Activated T-cell treated with anti-CD3 and anti-CD28 coated beads for 24 hours (primary cell): ENCODE results near the gene TSPAN9.
A peak's percentile ranks its signal among the peaks of the same experiment; 100 is the strongest.

Experiments
- DNase-seq: peaks from one replicate; pipeline ENCODE4 v3.0.0-alpha.2; 2020; ENCODE audit warnings: low read depth

TSPAN9 gene

DNA sequence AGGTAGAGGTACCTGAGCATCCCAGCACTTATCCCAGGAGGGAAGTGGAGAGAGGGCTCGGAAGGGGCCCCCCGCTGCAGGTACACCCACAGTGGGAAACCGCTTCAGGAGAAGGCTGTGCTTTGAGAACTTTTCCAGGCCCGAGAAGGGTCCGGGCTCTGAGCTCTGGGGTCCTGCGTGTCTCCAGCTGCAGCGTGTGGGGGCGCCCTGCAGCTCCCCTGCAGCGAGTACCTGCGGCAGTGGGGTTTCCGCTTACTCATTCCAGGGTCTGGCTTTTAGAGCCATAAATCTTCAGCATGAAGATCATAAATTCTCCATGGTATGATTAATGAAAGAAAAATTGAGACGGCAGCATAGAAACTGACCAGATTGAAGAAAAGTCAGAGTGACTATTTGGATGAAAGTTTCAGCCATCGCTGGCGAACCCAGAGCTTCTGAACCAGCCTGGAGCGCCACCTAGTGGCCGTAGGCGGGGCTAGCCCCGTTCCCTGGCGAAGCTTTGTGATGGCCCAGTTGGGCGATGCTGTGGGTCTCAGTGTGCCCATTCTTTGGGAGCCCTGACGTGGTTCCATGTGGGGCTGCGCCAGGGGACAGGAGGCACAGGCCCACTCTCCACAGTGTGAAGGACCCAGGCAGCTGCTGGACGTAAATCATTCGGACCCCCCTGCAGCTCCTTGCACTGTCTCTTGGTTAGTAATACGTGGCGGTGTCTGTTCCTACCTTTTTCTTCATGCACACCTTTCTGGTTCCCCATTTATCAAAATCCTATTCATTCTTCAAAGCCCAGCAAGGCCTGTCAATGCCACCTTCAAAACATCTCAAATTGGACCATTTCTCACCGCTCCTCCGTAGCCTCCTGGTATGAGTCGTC is 198.2 kb downstream of the TSPAN9 start:
- peak; percentile 60 for DNase-seq

DNA sequence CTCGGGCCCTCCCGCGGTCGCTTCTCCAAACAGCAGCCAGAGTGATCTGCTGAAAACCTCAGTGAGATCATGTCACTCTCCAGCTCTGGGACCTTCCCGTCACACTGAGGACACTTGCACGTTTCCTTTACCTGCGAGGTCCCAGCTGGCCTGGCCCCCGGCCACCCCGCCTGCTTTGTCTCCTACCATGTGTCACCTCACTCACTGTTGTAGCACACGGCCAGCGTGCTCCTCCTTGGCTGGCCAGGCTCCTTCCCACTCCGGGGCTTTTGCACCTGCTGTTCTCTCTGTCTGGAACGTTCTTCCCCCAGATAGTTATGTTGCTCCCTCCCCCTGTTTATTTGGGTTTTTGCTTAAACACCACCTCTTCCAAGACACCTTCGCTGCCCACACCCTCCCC is 199.0 kb downstream of the TSPAN9 start:
- no peak for DNase-seq

DNA sequence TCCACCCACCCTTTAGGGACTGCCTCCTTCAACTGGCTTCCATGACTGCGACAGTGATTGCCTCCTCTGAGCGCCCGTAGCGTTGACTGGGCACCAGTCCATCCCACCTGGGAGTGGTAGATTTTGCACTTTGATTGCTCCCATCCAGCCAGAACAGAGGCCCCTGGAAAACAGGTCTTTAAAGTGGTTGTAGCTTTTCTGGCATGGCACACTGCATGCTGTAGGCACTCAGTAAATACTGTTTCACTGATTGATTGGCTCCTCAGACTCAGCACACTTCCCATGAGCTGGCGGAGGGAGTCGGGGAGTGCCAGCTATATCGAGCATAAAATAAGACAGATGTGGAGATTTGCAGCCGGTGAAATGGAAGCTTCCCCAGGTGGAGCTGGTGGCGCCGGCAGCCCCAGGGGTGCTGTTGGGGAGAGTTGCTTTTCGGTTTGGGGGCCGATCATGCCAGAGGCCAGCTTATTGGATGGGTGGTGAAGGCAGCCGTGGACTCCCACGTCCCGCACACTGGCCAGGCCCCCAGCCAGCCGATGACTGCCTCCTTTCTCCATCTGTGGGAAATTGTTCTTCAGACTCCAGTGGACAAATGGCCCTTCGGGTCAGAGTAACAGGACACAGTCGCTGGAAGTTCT is 200.2 kb downstream of the TSPAN9 start:
- no peak for DNase-seq

DNA sequence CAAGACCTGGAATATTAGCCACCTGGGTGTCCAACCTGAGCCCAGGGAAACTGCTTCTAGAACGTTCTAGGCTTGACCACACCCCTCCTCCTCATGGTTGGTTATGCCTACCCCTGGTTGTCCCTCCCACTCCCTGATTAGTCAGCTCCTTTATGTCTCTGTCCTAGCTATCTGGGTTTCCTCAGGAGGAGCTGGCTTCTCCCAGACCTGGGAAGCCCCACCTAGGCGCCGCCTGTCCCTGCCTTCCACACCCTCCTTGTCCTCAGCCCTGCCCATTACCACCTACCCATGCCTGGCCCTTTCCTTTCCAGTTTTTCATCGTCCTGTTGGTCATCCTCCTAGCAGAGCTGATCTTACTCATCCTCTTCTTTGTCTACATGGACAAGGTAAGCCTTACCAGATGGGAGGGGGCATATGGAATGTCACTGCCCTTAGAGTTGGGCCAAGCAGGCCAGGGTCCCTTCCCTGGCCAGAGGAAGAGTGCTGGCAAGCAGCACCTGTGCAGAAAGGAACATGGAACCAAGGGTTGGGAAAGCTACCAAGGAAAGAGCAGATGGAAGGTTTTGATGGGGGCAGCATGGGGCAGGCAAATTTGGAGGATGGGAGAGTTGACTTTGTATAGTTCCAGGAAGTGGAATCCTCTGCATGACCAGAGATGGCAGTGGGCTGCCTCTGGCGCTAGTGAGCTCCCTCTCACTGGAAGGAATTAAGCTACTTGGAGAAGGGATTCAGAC is 201.7 kb downstream of the TSPAN9 start:
- no peak for DNase-seq

DNA sequence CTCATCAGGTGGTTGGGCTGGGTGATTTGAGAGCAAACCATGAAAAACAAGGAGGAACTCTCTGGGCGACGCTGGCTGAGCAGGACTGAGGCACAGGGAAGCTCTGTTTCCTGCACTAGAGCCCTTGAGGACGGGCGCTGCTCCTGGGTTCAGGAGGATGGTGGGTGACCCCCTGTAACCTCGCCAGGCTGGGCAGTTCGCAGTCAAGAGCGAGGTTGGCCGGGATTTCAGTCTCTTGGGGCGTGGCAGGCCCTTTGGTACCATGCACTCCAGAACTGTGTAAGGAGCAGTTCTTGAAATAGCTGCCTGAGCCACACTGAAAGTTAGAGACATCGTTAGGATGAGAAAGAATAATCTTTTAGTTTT is 202.2 kb downstream of the TSPAN9 start:
- no peak for DNase-seq

DNA sequence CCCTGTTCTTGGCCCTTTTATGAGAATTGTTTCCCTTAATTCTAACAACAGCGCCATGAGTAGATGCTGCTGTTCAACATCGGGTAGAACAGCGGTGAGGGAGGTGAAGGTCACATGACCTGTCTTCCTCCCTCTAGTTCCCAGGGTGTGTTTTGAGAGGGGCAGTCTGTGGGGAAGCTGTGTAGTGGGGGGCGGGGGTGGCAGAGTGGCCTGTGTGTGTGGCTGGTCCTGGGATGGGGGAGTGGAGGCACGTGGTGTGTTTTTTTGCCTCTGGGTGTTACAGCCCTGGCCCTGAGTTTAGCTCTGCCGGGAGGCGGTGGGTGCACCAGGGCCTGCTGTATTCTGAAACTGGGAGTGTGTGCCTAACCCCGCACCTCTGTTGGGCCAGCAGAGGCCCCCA is 202.7 kb downstream of the TSPAN9 start:
- DNase-seq: no peak

DNA sequence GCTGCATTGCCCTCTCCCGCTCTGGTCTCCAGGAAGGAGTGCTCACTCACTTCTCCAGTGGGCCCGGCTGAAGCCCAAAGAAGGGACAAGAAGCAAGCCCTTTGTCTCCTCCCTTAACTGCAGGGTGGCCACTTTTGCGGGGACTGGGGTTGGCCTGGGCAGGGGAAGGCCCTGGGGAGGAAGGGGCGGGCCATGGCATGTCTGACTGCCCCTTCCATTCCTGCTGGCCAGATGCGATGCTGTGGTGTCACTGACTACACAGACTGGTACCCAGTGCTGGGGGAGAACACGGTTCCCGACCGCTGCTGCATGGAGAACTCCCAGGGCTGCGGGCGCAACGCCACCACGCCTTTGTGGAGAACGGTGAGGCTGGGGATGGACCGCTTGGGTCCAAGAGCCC is 203.8 kb downstream of the TSPAN9 start:
- no peak for DNase-seq

DNA sequence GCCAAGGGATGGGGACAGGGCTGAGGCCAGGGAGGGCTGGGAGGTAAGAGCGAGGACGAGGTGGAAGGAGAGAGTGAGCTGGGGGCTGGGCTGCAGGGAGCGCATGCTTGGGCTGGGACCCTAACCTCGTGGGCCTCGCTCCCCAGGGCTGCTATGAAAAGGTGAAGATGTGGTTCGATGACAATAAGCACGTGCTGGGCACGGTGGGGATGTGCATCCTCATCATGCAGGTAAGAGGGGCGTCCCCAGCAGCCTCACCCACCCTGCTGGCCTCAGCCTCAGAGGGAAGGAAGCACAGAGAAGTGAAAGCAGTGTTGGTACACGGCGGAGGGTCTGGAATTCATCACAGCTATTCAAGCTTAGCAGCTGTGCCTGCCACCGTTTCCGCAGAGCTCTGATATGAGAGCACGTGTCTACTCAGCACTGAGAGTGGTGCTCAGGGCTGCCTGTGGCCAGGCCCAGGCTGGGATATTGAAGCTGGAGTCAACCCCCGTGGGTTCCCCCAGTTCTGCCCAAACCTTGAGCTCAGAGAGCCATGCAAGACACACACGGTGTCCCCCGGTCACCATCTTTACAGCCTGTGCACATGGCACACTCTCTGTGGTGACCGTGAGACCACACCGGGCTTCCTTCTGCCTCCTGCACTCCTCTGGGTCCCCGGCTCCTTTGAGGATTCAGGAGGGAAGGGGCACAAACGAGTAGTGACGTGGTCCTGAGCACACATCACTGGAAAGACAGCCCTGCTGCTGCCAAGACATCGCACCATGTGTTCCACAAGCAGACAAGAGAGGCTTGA is 204.6 kb downstream of the TSPAN9 start:
- no peak for DNase-seq

DNA sequence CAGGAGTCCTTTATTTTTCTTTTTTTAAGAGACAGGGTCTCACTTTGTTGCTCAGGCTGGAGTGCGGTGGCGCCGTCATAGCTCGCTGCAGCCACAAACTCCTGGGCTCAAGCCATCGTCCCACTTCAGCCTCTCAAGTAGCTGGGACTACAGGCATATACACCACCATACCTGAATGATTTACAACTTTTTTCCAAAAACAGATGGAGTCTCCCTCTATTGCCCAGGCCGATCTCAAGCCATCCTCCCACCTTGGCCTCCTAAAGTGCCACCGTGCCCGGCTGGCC is 205.1 kb downstream of the TSPAN9 start:
- no peak for DNase-seq

DNA sequence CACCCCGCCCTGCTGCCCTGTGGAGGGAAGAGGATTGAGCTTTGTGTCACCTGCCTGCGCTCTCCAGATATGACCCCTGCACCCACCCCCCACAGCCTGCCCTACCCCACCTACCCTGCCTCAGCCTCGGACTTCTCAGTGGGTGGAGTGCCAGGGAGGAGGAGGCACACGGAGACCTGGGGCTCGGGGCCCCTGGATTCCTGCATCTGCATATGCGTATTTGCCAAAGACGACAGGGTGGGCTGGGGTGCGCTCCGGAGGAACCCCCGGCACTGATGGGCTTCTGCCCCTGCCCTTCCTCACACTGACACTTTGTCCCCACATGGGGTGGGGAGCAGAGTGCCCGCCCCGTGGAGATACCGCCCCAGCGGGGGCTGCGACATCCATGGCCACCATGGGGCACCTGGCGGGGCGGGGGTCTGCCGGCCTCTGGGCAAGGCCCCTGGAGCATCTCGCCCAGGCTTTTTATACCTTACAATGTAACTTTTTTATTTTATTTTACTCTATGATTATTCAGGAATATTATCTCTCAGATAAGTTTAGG is 206.0 kb downstream of the TSPAN9 start:
- no peak for DNase-seq

DNA sequence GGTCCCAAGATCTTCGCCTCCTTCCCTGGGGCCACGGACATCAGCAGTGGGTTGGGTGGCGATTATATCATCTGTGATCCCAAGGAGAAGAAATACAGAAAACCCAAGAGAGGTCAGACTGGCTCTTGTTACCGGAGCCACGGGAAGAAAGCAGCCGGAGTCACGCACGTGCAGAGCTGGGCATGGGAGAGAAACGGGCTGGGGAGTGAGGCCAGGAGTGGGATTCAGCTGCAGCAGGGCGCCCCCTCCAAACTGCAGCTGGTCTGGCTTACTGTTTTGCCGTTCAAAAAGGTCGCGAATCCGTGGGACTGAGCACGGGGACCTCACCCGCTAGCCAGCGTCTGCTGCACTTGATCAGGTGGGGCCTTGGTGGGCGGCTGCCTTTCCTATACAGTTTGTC is 207.2 kb downstream of the TSPAN9 start:
- no peak for DNase-seq

DNA sequence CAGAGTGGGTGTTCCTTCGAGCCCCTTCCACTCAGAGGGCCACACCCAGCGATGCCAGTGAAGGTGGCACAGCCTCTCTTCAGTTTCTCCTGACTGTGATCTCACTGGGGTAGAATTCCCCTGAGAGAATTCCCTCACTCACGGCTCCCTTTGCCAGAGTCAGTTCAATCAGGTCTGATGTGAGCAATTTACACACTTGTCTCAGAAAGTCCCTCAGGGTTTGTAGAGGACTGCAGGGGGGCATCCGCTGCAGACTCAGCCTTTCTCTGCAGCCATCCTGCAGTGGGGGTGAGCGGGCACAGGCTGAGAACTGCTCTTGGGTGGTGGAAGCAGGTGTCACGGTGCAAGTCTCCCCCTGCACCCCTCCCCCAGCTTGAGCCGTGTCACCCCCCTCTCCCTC is 208.4 kb downstream of the TSPAN9 start:
- no peak for DNase-seq

DNA sequence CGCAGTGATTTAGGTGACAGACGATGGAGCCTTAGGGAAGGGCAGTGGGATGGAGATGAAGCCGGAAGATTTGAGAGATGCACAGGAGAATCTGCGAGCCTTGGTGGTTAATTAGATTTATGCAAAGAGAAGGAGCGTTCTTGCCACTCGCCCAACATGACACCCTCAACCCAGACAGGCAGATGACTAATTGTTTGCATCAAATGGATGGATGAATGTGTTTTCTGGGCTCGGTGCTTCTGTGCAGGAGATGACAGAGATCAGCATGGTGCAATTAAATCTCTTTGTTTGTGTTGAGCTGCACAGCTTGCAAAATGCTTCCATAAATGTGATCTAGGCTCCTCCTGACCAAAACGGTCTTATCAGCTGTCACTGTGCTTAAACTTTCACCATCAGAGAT is 211.5 kb downstream of the TSPAN9 start:
- DNase-seq: no peak

DNA sequence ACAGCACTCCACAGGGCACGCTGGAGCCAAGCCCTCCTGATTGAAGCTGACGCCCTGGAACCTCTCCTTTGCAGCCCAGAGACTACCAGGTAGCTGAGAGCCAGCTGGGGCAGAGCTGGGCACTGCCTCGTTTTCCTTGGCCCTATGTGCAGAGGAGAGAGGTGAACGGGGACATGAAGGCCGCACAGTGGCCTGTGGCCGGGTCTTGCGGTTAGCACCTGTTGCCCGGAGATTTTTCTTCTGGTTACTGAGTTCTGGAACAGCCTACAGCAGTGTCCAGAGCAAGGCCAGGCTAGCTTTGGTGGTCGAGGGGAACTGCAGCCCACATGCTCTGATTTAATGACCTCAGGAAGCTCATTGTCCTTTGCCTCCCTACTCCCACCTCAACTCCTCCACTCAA is 212.5 kb downstream of the TSPAN9 start:
- DNase-seq: no peak

DNA sequence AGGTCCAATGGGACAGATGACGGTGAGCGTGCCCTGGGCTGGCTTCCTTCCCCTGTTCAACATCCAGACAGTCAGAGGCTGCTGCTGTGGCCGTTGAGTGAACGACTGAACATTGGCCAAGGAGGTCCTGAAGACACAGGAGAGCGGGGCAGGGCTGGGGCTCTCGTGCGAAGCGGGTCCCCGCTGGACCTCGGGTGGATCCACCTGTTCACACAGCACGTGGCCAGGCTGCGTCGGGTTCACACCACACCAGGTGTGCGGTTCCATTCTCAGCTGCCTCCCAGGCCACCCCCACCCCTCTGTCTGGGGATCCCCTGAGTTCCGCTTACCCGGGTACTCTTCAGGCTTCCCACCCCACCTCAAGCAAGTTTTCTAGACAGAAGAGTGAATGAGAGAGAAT is 214.8 kb downstream of the TSPAN9 start:
- no peak for DNase-seq

DNA sequence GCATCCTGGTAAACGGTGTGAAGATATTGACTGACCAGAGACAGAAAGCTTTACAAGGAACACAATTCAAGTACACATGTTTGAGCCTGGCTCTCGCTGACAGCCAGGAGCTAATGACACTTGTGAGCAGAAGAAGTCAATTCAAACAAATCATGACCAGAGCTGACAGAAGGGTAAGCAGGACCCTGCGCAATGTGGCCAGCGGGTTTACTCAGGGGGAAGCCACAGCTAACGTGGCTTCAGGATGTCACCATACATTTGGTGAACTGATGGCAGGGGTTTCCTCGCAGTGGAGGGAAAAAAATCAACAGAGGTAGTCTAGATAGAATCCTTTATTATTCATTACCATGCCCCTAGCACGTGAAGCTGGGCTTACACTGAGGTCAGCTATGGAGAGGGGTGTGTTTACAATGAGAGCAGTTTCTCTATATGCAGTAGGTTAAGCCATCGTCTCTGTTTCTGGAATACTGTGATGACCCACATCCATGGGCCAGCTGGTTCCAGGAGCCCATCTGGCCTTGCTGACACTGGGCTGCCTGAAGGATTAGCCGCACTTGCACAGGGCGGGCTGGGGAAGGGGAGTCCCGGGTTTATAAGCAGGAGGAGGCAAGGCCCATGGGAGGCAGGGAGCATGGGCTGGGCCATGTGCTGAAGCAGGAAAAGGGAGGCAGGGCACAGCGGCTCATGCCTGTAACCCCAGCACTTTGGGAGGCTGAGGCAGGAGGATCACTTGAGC is 215.7 kb downstream of the TSPAN9 start:
- DNase-seq: no peak

DNA sequence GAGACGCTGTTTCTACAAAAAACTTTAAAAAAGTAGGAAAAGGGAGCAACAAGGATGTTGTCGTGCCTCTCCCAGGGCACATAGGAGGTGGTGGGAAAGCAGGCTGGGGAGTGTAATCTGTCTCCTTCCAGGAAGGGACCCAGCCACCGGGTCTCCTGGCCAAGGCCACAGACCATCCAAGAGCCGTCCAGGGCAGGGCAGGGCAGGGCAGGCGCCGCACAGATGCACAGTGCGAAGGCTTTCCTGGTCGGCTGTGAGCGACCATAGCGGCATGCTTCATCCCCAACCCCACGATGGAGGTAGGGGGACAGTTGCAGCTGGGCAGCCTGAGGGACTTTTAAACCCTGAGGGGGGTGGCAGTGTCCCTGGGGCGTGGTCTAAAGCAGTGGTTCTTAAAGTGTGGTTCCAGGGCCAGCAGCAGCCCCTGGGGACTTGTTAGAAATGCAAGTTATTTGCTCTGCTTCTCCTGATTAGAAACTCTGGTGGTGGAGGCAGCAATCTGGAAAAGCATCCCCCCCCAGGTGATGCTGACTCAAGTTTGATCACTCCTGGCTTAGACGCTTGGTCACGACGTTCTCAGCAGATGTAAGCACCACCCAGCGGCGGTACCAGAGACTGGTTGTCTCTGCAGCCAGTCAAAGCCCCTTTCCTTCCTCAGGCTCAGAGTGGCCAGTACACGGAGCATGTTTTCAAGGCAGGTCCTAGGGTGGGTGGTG is 216.4 kb downstream of the TSPAN9 start:
- no peak for DNase-seq

DNA sequence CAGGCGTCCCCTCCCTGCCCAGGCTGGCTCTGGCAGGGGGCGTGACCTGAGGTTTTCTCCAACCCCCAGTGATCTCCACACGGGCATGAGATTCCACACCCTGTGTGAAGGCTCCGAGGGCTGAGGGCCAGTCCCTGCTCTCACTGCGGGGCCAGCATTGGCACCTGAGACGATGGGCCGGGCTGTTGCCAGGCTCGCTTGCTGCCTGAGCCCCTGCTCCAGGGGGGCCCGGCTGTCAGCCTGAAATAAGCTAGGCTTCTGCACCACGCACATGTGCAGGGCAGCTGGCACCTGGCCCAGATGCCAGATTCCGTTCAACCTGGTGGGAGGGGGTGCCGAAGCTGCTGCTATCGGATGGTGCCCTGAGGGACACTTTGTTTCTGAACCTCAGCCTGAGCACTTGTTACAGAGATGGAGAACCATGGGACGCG is 217.3 kb downstream of the TSPAN9 start:
- no peak for DNase-seq

DNA sequence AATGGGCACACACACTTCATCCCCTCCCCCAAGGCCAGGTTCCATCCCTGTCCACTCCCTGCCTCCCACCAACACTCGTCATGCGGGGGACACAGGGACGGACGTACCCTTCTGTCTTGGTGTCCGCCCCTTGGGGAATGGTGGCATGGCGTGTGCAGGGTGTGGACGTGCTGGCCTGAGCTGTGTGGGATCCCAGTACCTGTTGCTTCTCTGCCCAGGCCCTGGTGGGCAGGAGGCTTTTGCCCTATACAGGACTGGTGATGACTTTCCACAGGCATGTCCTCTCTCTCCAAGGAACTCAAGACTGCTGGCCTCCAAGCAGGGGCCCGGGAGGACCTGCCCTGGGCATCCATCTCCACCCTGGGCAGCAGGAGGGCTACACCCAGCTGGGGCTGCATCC is 218.0 kb downstream of the TSPAN9 start:
- no peak for DNase-seq

DNA sequence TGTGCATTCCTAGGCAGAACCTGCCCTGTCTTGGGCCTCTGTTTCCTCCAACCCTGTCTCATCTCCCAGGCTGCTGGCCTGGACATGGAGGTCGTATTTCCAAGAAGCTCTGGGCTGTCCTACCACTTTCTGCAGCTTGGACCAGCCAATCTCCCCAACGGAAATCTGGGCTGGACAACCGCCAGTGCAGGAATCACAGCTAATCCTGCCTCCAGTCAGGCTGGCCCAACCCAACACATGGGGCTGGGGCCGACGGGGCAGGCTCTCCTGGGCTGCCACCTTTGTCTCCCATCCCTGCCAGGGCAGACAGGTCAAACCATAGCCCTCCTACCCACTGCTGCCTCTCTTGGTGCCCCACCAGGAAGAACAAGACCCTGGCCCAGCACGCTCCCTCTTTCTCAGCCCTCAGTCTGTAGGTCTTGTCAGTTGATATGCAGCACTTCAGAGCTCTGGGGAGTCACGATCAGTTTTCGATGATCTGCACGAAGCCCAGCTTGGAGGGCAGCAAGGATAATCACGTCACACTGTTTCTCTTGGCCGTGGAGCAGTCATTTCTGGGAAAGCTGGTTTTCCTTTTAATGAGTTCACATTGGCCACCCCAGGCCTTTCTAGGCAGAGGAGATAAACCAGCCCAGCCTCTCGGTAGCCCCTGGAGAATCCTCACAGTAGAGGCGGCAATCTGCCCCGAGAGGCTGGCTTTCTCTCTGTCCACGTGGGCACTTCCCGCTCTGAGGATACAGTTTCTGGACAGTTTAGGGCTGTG is 218.6 kb downstream of the TSPAN9 start:
- no peak for DNase-seq
